Mucosa of descending colon (tissue), 3 donors: ENCODE data around the gene CCDC182. TPM values are rescaled to one million over a fixed set of nuclear protein-coding genes. Genes with fewer than 3 reads are reported as not detected.
A peak's percentile ranks its signal among the peaks of the same experiment; 100 is the strongest.

Experiments
- ATAC-seq: fragments of 200-7000 bp; cut with Tn5 transposase; one replicate; pipeline ENCODE4 v1.9.1; 2020; ENCODE audit warnings: mild to moderate bottlenecking, moderate library complexity
- DNase-seq, 3 donors: peaks; one replicate each; pipeline ENCODE4 v3.0.0-alpha.2; 2020
- H3K36me3 ChIP-seq: fragments of 200-600 bp; one replicate; pipeline ENCODE4 v1.8.0; 2021; ENCODE audit warnings: low read depth, mild to moderate bottlenecking
- H3K4me1 ChIP-seq: fragments of 200-600 bp; one replicate; pipeline ENCODE4 v1.8.0; 2021; ENCODE audit warnings: low read depth, mild to moderate bottlenecking
- H3K4me3 ChIP-seq: fragments of 200-600 bp; one replicate; pipeline ENCODE4 v1.8.0; 2021; ENCODE audit warnings: mild to moderate bottlenecking
- H3K9me3 ChIP-seq: fragments of 200-600 bp; one replicate; pipeline ENCODE4 v1.8.0; 2021; ENCODE audit warnings: mild to moderate bottlenecking
- CTCF ChIP-seq: fragments of 200-600 bp; IDR thresholded peaks from one replicate; pipeline ENCODE4 v1.8.0; 2022; ENCODE audit warnings: antibody characterized with exemption, mild to moderate bottlenecking
- intact Hi-C, 2 donors: fragments of 100-400 bp; cut with DNase I in 1 of 2; cut with micrococcal nuclease in 1 of 2; formaldehyde crosslinking; loops; one replicate each; pipeline versions ENCODE4 v1.11.0 to v1.11.1; 2022; cut with DNase I, micrococcal nuclease
- total RNA-seq, 3 donors: library from RNA; stranded (reverse); fragmentation: NEBNext Ultra II Directional in 2 of 3; extraction: Animal tissue kit (Norgen Biotek cat#: 25700) in 2 of 3; gene quantifications; one replicate each; pipeline versions ENCODE4 v1.2.1 to v1.2.4, GENCODE V29; 2021 to 2023
- donor health status: DM: no; HTN: no; CAD: no; lungs with moderate emphysema.
- donor health status: DM: no; HTN: no; CAD: no.
- donor health status: DM: no; HTN: yes; CAD: no.

Gene CCDC182
- total RNA-seq, 3 donors from 2014 or later, result not detected

GRCh38 chr17:57726838-57727237, 18.3 kb downstream of the CCDC182 start:
- TF ChIP-seq CTCF, result no peak
- no peaks in the 10 kb centered on the region for H3K4me1 ChIP-seq
- no peaks in the 10 kb centered on the region for H3K9me3 ChIP-seq
- ATAC-seq, result no peak
- no peak overlapping the region for H3K4me3 ChIP-seq
- intact Hi-C loops, result no loop called here
- H3K36me3 ChIP-seq, result no peaks in the 10 kb centered on the region
- DNase-seq, result no peak

- Histone ChIP-seq H3K9me3 (no peaks in the 10 kb centered on the region), H3K36me3 (no peaks in the 10 kb centered on the region), H3K4me3 (no peak overlapping the region), H3K4me1 (no peaks in the 10 kb centered on the region)
- ATAC-seq (no peak), DNase-seq (no peak)
- no peak for TF ChIP-seq CTCF
- intact Hi-C loops, result no loop called here
Observed at GRCh38 chr17:57726213-57726790, 18.8 kb downstream of the CCDC182 start.

DNA sequence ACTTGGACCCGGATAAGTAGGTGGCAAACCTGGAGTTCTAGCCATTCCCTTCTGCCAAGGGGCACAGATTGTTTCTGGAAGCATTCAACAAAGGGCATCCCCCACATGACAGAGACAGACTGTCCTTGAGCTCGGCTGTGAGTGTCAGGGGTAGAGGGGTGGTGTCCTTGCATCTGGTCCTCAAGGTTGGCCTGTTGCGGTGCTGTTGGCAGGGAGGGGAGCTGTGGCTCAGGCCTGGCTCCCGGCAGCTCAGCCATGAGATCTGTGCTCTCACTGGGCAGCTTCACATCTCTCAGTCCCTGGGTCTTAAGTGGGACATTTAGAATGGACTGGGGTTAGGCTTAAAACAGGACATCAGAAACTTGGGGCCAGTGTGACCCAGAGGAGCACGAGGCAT, 20.4 kb downstream of the CCDC182 start:
- Histone ChIP-seq H3K4me1 (no peaks in the 10 kb centered on the region), H3K9me3 (no peaks in the 10 kb centered on the region), H3K4me3 (no peak overlapping the region), H3K36me3 (no peaks in the 10 kb centered on the region)
- ATAC-seq (no peak), DNase-seq (no peak)
- no peak for TF ChIP-seq CTCF
- intact Hi-C loops, result no loop called here

GRCh38 chr17:57724026-57724728, 20.9 kb downstream of the CCDC182 start:
- TF ChIP-seq CTCF, result no peak
- DNase-seq (no peak), ATAC-seq (peak; percentile 14)
- H3K36me3 ChIP-seq, result no peaks in the 10 kb centered on the region
- H3K4me3 ChIP-seq, result no peak overlapping the region
- H3K4me1 ChIP-seq, result no peaks in the 10 kb centered on the region
- no peaks in the 10 kb centered on the region for H3K9me3 ChIP-seq
- intact Hi-C loops, result no loop called here

GRCh38 chr17:57723427-57724025, 21.6 kb downstream of the CCDC182 start:
- intact Hi-C loops, result no loop called here
- no peaks in the 10 kb centered on the region for H3K4me1 ChIP-seq
- H3K9me3 ChIP-seq, result no peaks in the 10 kb centered on the region
- no peak for DNase-seq
- H3K36me3 ChIP-seq, result no peaks in the 10 kb centered on the region
- H3K4me3 ChIP-seq, result no peak overlapping the region
- ATAC-seq, result no peak
- no peak for TF ChIP-seq CTCF
